GM12874 (cell line): ENCODE data around the gene MPG.

Experiments used
- TF ChIP-seq, protein P1 (sequence below): IDR thresholded peaks from 2 replicates; pipeline ENCODE4 v1.5.1; 2011; ENCODE audit warnings: low read depth, mild to moderate bottlenecking, control low read depth, low read length, moderate library complexity; ENCODE audit not compliant: insufficient read depth

MPG gene

DNA sequence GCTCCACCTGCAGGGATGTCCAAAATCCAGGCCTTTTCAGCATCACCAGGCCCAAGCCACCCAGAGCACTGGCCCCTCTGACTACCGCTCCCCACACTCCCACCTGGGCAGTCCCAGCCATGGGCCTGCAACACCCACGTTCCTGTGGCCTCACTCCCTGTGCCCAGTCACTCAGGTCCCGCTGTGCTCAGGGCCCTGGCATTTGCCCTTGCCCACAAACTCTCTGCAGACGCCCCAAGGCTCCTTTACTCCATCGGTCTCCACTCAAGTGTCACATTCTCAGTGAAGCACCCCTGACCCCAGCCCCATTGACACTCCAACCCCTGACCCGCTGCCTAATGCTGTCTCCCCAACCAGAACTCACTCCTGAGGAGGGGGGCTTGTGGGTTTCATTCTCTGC, 23.6 kb downstream of the MPG start:
- TF ChIP-seq, protein P1, sequence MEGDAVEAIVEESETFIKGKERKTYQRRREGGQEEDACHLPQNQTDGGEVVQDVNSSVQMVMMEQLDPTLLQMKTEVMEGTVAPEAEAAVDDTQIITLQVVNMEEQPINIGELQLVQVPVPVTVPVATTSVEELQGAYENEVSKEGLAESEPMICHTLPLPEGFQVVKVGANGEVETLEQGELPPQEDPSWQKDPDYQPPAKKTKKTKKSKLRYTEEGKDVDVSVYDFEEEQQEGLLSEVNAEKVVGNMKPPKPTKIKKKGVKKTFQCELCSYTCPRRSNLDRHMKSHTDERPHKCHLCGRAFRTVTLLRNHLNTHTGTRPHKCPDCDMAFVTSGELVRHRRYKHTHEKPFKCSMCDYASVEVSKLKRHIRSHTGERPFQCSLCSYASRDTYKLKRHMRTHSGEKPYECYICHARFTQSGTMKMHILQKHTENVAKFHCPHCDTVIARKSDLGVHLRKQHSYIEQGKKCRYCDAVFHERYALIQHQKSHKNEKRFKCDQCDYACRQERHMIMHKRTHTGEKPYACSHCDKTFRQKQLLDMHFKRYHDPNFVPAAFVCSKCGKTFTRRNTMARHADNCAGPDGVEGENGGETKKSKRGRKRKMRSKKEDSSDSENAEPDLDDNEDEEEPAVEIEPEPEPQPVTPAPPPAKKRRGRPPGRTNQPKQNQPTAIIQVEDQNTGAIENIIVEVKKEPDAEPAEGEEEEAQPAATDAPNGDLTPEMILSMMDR, result no peak

DNA sequence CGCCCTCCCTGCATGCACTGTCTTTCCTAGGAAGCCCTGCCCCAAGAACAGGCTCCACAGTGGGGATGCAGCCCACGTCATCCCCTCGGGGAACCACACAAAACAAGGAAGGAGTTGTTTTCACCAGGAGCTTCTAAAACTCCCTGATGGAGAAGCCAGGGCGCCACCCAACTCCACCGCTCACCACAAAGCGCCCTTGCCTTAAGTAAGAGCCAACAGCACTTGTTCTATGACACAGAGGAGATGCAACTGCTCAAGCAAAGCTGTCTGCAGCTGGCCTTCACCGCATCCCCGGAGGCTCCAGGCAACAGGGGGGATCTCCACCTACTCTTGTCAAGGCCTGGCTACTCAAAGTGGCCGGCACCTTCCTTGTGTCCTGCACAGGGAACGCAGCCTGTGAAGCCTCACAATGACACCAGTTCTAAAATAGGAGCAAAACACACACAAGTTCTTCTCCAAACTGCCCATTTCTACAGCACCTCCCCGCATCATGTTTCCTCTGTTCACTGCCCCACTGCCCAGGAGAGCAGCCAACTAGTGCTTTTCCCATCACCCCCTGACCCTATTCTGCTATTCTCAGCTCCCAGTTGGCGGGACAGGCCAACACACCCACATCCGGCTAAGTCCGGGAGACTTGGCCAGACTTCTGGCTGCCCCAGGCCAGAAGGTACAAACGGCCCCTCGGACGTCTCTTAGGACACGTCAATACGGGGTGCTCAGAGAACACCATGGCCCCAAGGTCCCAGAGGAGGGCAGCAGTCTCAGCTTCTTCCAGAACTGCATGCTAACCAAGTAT, 24.2 kb downstream of the MPG start:
- TF ChIP-seq, protein P1, result no peak

- TF ChIP-seq, protein P1, result no peak
These were observed 26.3 kb downstream of the MPG start for GRCh38 chr16:104355-104754.

- TF ChIP-seq, protein P1, result no peak
These were observed 26.9 kb downstream of the MPG start for GRCh38 chr16:104928-105327.

DNA sequence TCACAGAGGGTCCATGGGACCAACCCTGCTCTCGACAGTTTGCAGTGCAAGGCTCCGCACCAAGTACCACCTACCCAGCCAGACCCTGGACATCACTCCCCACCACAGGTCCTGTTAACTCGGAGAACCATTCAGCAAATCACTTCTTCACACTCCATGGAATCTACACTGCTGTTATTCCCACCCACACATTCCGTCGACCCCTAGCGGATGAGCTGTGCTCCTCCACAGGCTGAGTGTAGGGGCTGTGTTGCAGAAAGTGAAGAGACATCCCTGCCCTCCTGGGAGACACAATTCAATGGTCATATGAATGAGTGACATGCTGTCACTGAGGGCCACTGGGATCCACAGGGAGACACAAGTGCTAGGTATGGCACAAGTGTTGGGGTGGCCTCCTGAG, 27.5 kb downstream of the MPG start:
- TF ChIP-seq, protein P1, result no peak

GRCh38 chr16:106623-107324, 28.7 kb downstream of the MPG start:
- TF ChIP-seq, protein P1, result peak; percentile 67

DNA sequence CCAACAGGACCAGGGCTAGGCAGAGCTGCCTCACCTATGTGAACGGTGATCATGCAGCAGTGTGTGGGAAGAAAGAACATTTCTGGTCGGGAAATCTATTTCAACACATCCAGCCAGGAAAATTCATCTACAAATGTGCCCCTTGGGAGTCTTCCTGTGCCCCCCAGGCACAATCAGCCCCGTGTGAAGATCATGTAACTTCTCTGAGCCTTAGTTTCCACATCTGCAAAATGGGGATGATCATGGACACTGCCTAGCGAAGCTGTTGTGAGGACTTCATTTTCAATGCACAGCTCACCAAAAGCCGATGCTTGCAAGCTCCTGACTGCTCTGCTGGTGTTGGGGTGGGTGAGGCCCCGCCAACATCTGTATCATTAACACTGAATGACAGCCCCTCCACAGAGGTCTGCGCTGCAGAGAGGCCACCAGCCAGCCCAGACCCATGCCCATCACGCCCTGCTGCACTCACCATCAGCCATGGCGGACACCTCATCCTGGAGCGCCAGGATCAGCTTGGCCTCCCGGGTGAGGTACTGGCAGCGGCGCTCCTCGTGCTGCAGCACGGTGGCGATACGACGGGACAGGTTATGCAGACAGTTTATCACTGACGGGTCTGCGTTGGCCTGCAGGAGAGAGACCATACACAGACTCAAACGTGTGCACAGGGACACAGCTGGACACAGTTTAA, 34.3 kb downstream of the MPG start:
- TF ChIP-seq, protein P1, result no peak
